ENCODE measurements around the gene SLC1A7.

DNA sequence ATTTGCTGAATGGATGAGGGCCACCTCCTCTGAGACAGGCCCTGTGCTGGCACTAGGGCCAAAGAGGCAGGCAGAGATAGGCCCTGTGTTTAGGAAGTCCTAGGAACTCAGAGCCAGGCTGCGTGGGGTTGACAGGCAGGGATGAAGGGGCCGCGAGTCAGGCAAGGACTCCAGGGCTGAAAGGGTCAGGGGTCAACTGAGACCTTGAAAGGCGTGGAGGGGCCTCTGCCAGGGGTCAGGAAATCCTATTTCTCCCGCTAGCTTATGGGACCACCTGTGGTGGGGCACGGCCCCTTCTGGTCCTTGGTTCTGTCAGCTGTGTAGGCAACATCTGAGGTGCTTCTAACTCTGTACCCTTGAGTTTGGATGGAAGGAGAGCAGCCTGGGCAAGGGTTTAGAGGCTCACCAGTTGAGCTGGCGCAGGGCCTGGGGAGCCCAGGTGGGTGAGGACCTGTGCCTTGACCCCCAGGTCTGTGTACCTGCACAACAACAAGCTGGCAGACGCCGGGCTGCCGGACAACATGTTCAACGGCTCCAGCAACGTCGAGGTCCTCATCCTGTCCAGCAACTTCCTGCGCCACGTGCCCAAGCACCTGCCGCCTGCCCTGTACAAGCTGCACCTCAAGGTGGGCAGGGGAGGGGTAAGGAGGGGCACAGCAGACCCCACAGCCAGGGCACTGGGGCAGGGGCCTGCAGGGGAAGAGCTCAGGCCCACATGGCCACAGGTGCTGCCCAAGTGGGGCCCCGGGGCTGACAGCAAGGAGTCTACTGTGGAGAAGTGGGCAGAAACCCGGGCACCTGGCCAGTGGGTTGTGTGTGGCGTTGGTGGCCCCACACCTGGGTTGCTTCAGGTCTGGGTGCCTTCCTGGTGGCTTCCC is 65.5 kb downstream of the SLC1A7 start:
- TF ChIP-seq, protein P1, sequence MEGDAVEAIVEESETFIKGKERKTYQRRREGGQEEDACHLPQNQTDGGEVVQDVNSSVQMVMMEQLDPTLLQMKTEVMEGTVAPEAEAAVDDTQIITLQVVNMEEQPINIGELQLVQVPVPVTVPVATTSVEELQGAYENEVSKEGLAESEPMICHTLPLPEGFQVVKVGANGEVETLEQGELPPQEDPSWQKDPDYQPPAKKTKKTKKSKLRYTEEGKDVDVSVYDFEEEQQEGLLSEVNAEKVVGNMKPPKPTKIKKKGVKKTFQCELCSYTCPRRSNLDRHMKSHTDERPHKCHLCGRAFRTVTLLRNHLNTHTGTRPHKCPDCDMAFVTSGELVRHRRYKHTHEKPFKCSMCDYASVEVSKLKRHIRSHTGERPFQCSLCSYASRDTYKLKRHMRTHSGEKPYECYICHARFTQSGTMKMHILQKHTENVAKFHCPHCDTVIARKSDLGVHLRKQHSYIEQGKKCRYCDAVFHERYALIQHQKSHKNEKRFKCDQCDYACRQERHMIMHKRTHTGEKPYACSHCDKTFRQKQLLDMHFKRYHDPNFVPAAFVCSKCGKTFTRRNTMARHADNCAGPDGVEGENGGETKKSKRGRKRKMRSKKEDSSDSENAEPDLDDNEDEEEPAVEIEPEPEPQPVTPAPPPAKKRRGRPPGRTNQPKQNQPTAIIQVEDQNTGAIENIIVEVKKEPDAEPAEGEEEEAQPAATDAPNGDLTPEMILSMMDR (IDR thresholded peaks at IDR 0.05; ENCODE audit: low read depth, low read length, missing input control) = no peak
- TF ChIP-seq YY1 (IDR thresholded peaks at IDR 0.05) (no peak), EGR1 (IDR thresholded peaks at IDR 0.05; ENCODE audit: low read depth in 2 of 2) (no peak), SP1 (IDR thresholded peaks at IDR 0.05) (no peak), JUND (IDR thresholded peaks at IDR 0.05) (no peak), ZBTB33 (IDR thresholded peaks at IDR 0.05) (no peak), TAF1 (conservative IDR thresholded peaks at IDR 0.05) (no peak), GABPA (IDR thresholded peaks at IDR 0.05 in 1 of 2, conservative IDR thresholded peaks at IDR 0.05 in 1 of 2) (no peak), MAX (IDR thresholded peaks at IDR 0.05) (no peak), HNF4A (conservative IDR thresholded peaks at IDR 0.05) (no peak)
